Suprapubic skin (tissue), 3 donors: ENCODE results near the gene CERS4.

Experiments
- CTCF ChIP-seq, 2 donors: fragments of 200-600 bp in 1 of 2; fragments of 450-650 bp in 1 of 2; sonication (generic) in 1 of 2; IDR thresholded peaks; one replicate each; pipeline ENCODE4 v1.5.1; 2016 to 2019; ENCODE audit warnings: antibody characterized with exemption in 2 of 2, mild to moderate bottlenecking in 1 of 2, moderate library complexity in 1 of 2
- POLR2AphosphoS5 ChIP-seq, 3 donors: sonication (generic); formaldehyde crosslinking; IDR thresholded peaks; one replicate each; pipeline ENCODE4 v1.6.1; 2017; ENCODE audit warnings: antibody characterized with exemption in 3 of 3

- TF ChIP-seq POLR2AphosphoS5 (IDR thresholded peaks at IDR 0.05) (no peak), CTCF (IDR thresholded peaks at IDR 0.05) (no peak)
Measured at GRCh38 chr19:8206147-8207087, 2.8 kb upstream of the CERS4 start.
